H9 (cell line): ENCODE results near the gene PHACTR1. TPM values are rescaled to one million over a fixed set of nuclear protein-coding genes. Genes with fewer than 3 reads are reported as not detected.

ENCODE experiments used
- DNase-seq: peaks from one replicate; pipeline ENCODE4 v3.0.0-alpha.2; 2017
- H2AFZ ChIP-seq: one replicate; pipeline ENCODE4 v1.6.1; 2013; ENCODE audit warnings: mild to moderate bottlenecking, low read length, control low read depth, moderate library complexity
- H2AK5ac ChIP-seq: 2 replicates; pipeline ENCODE4 v1.6.1; 2013; ENCODE audit warnings: low read length, control low read depth, mixed read lengths; ENCODE audit not compliant: insufficient read length
- H2BK120ac ChIP-seq: one replicate; pipeline ENCODE4 v1.6.1; 2013; ENCODE audit warnings: low read depth, mild to moderate bottlenecking, low read length, control low read depth, inconsistent platforms; ENCODE audit not compliant: poor library complexity, severe bottlenecking
- H2BK12ac ChIP-seq: 2 replicates; pipeline ENCODE4 v1.6.1; 2013; ENCODE audit warnings: low read length, control low read depth, mixed read lengths, low read depth; ENCODE audit not compliant: insufficient read length
- H2BK15ac ChIP-seq: 2 replicates; pipeline ENCODE4 v1.6.1; 2013; ENCODE audit warnings: low read depth, low read length, control low read depth
- H2BK20ac ChIP-seq: one replicate; pipeline ENCODE4 v1.6.1; 2013; ENCODE audit warnings: low read depth, mild to moderate bottlenecking, low read length, control low read depth, inconsistent platforms; ENCODE audit not compliant: poor library complexity, severe bottlenecking
- H2BK5ac ChIP-seq: 2 replicates; pipeline ENCODE4 v1.6.1; 2013; ENCODE audit warnings: low read length, control low read depth, mixed read lengths; ENCODE audit not compliant: insufficient read length
- H3K14ac ChIP-seq: 2 replicates; pipeline ENCODE4 v1.6.1; 2013; ENCODE audit warnings: low read length, control low read depth; ENCODE audit not compliant: insufficient read depth
- H3K18ac ChIP-seq: 2 replicates; pipeline ENCODE4 v1.6.1; 2013; ENCODE audit warnings: low read depth, mild to moderate bottlenecking, mixed read lengths, low read length, control low read depth; ENCODE audit not compliant: insufficient read length
- H3K23ac ChIP-seq: 2 replicates; pipeline ENCODE4 v1.6.1; 2013; ENCODE audit warnings: low read length, control low read depth, mixed read lengths, low read depth; ENCODE audit not compliant: insufficient read length
- H3K23me2 ChIP-seq: 2 replicates; pipeline ENCODE4 v1.6.1; 2013; ENCODE audit warnings: low read depth, mild to moderate bottlenecking, mixed read lengths, low read length, control low read depth; ENCODE audit not compliant: insufficient read length, poor library complexity, severe bottlenecking
- H3K27ac ChIP-seq: 2 replicates; pipeline ENCODE4 v1.5.1; 2013; ENCODE audit warnings: low read length, control low read depth, mixed read lengths, low read depth; ENCODE audit not compliant: insufficient read length
- H3K27me3 ChIP-seq: 2 replicates; pipeline ENCODE4 v1.6.1; 2013; ENCODE audit warnings: low read length, control low read depth, inconsistent platforms; ENCODE audit not compliant: insufficient read depth
- H3K4ac ChIP-seq: 2 replicates; pipeline ENCODE4 v1.6.1; 2013; ENCODE audit warnings: low read depth, mild to moderate bottlenecking, control low read depth, inconsistent platforms, low read length, moderate library complexity
- H3K4me1 ChIP-seq: 2 replicates; pipeline ENCODE4 v1.6.1; 2013; ENCODE audit warnings: low read length, control low read depth, inconsistent platforms; ENCODE audit not compliant: insufficient read depth
- H3K4me2 ChIP-seq: 2 replicates; pipeline ENCODE4 v1.6.1; 2013; ENCODE audit warnings: low read length, control low read depth, mixed read lengths; ENCODE audit not compliant: insufficient read length, insufficient read depth
- H3K56ac ChIP-seq: 2 replicates; pipeline ENCODE4 v1.6.1; 2013; ENCODE audit warnings: low read depth, mild to moderate bottlenecking, mixed read lengths, low read length, control low read depth; ENCODE audit not compliant: insufficient read length
- H3K79me1 ChIP-seq: 2 replicates; pipeline ENCODE4 v1.6.1; 2013; ENCODE audit warnings: low read depth, mild to moderate bottlenecking, moderate library complexity, low read length, control low read depth, inconsistent platforms; ENCODE audit not compliant: insufficient read depth, poor library complexity, severe bottlenecking
- H3K79me2 ChIP-seq: 2 replicates; pipeline ENCODE4 v1.6.1; 2013; ENCODE audit warnings: low read length, control low read depth, inconsistent platforms; ENCODE audit not compliant: insufficient read depth
- H3K9ac ChIP-seq: 2 replicates; pipeline ENCODE4 v1.6.1; 2013; ENCODE audit warnings: low read length, control low read depth, mixed read lengths; ENCODE audit not compliant: insufficient read length; ENCODE audit errors: extremely low read depth
- H3K9me3 ChIP-seq: one replicate; pipeline ENCODE4 v1.6.1; 2013; ENCODE audit warnings: low read depth, low read length, inconsistent platforms; ENCODE audit not compliant: control insufficient read depth
- H3T11ph ChIP-seq: one replicate; pipeline ENCODE4 v1.6.1; 2013; ENCODE audit warnings: mild to moderate bottlenecking, low read length, control low read depth, inconsistent platforms
- H4K20me1 ChIP-seq: one replicate; pipeline ENCODE4 v1.6.1; 2013; ENCODE audit not compliant: control insufficient read depth, insufficient read length, insufficient read depth
- H4K5ac ChIP-seq: 2 replicates; pipeline ENCODE4 v1.6.1; 2013; ENCODE audit warnings: low read depth, mild to moderate bottlenecking, mixed read lengths, low read length, control low read depth; ENCODE audit not compliant: insufficient read length
- H4K8ac ChIP-seq: replicated peaks from 2 replicates; pipeline ENCODE4 v1.6.1; 2013; ENCODE audit warnings: low read length, control low read depth, mixed read lengths, low read depth; ENCODE audit not compliant: insufficient read length
- H4K91ac ChIP-seq: 2 replicates; pipeline ENCODE4 v1.6.1; 2013; ENCODE audit warnings: low read depth, mild to moderate bottlenecking, moderate library complexity, mixed read lengths, low read length, control low read depth; ENCODE audit not compliant: insufficient read length
- H3K27ac Mint-ChIP-seq, 3 experiments: 2 replicates in 2 of 3; 3 replicates in 1 of 3; pipeline ENCODE4 v1.8.0; 2020 to 2021; ENCODE audit warnings: mixed read lengths in 3 of 3, mild to moderate bottlenecking in 1 of 3, moderate library complexity in 1 of 3
- H3K27me3 Mint-ChIP-seq: 2 replicates; pipeline ENCODE4 v1.8.0; 2021; ENCODE audit warnings: low read depth, mild to moderate bottlenecking, moderate library complexity, mixed read lengths
- H3K36me3 Mint-ChIP-seq, 3 experiments: 2 replicates in 2 of 3; 3 replicates in 1 of 3; pipeline ENCODE4 v1.8.0; 2020 to 2021; ENCODE audit warnings: low read depth in 3 of 3, mixed read lengths in 3 of 3; ENCODE audit not compliant: insufficient read depth in 1 of 3
- H3K4me1 Mint-ChIP-seq, 2 experiments: 2 replicates each; pipeline ENCODE4 v1.8.0; 2020; ENCODE audit warnings: mixed read lengths in 2 of 2
- H3K4me3 Mint-ChIP-seq, 2 experiments: 2 replicates in 1 of 2; 3 replicates in 1 of 2; pipeline ENCODE4 v1.8.0; 2020 to 2021; ENCODE audit warnings: mild to moderate bottlenecking in 2 of 2, mixed read lengths in 2 of 2, moderate library complexity in 1 of 2
- H3K9me3 Mint-ChIP-seq, 2 experiments: 2 replicates in 1 of 2; 3 replicates in 1 of 2; pipeline ENCODE4 v1.8.0; 2020; ENCODE audit warnings: mild to moderate bottlenecking in 2 of 2, mixed read lengths in 2 of 2, moderate library complexity in 1 of 2
- CTCF ChIP-seq: fragments of 200-600 bp; sonication (generic); conservative IDR thresholded peaks from 3 replicates; pipeline ENCODE4 v1.8.0; 2021; ENCODE audit warnings: antibody characterized with exemption, mild to moderate bottlenecking
- WGBS: extraction: QIAGEN DNeasy Blood & Tissue Kit; methylation state at CpG from one replicate; pipeline ENCODE4 v1.1.7; 2013; ENCODE audit warnings: missing lambda C conversion rate, low lambda C conversion rate, mixed read lengths; ENCODE audit not compliant: insufficient read length; ENCODE audit errors: extremely low coverage; 5-methylcytosine and 5-hydroxymethylcytosine counted together
- long read RNA-seq: library from polyadenylated mRNA; unstranded; transcript quantifications from one replicate; pipeline ENCODE4 v2.0.0, GENCODE V29; 2020
- total RNA-seq: library from RNA; stranded (reverse); gene quantifications from 2 replicates; pipeline ENCODE4 v1.2.1, GENCODE V29; 2021

Gene PHACTR1
- total RNA-seq: 13.6 and 15.9 TPM in 2 replicates
- long read RNA-seq, partial matches to known transcripts: 3 of 8 reads
- long read RNA-seq, other reads (novel, unspliced or antisense): 5 of 8 reads

- Histone ChIP-seq H2BK12ac (no peak within 1 kb of the TSS), H2BK120ac (no peak within 1 kb of the TSS), H2AK5ac (no peak within 1 kb of the TSS), H3K14ac (no peak within 1 kb of the TSS), H3T11ph (no peak within 1 kb of the TSS), H3K9me3 (no peaks in the 10 kb centered on the region), H3K4me2 (no peak within 1 kb of the TSS), H3K56ac (no peak within 1 kb of the TSS), H4K5ac (no peak within 1 kb of the TSS), H3K79me1 (no peaks in the 10 kb centered on the region), H2BK15ac (no peak within 1 kb of the TSS), H4K8ac (no peak within 1 kb of the TSS), H3K79me2 (no peaks in the 10 kb centered on the region), H3K27ac (no peak within 1 kb of the TSS), H4K20me1 (no peaks in the 10 kb centered on the region), H3K23ac (no peak within 1 kb of the TSS), H2AFZ (no peak within 1 kb of the TSS), H3K4ac (no peak within 1 kb of the TSS), H3K23me2 (no peaks in the 10 kb centered on the region), H2BK5ac (no peak within 1 kb of the TSS), H4K91ac (no peak within 1 kb of the TSS), H2BK20ac (no peak within 1 kb of the TSS), H3K18ac (no peak within 1 kb of the TSS), H3K27me3 (no peaks in the 10 kb centered on the region), H3K4me1 (no peaks in the 10 kb centered on the region), H3K9ac (no peak within 1 kb of the TSS)
- DNase-seq: no peak
- WGBS: no CpG with 5 or more reads among the region's 10 CpGs
- Mint-ChIP-seq H3K27me3 (no peaks in the 10 kb centered on the region; the same call in 1 of the 2 replicates), H3K4me1 (peaks cover 20 to 35% of the 10 kb centered on the region in 2 experiments), H3K9me3 (no peaks in the 10 kb centered on the region), H3K27ac (no peak within 1 kb of the TSS), H3K36me3 (no peaks in the 10 kb centered on the region), H3K4me3 (no peak within 1 kb of the TSS)
- TF ChIP-seq CTCF: no peak
These were observed at the start of gene PHACTR1 for GRCh38 chr6:12716298-12716916. Gene PHACTR1, plus strand, starts transcription at chr6:12716767.
